HG03064 (cell line): ENCODE results near the gene FAM193B.
A peak's percentile ranks its signal among the peaks of the same experiment; 100 is the strongest.

Experiments
- ATAC-seq: cut with Tn5 transposase; IDR thresholded peaks from one replicate; pipeline ENCODE4 v1.9.1; 2021; ENCODE audit warnings: low read depth; ENCODE audit not compliant: unreplicated experiment

The FAM193B gene

DNA sequence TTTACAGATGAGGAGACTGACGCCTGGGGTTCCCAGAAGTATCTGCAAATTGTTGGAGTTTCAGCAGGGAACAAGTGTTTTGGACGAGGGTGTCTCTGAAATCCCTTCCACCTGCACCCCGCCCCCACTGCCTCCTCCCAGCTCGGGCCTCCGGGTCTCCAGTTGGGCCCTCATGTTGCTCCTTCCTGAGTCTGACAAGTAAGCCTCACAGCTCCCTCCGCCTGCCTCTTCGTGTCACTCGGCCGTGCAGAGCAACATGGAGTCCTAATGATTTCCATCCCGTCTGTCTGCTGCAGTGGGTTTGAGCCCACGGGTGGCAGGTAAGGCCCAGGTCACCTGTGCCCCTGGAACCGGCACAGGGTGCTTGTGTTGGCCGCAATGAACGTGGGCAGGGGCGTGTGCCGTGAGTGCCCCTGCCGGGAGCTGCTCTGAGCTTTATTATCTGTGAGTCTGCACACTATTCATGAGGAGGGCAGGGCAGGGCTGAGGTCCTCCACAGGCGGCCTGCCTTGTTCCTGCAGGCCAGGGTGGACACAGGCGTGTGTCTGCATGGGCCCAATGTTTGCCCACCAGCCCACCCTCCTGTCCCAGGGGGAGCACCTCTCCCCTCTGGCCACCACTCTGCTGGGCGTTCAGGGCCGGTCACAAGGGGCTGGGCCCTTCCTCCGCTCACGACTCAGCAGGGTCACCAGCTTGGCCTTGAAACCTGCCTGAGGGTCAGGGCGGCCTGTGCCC is 50.8 kb downstream of the FAM193B start:
- no peak for ATAC-seq

DNA sequence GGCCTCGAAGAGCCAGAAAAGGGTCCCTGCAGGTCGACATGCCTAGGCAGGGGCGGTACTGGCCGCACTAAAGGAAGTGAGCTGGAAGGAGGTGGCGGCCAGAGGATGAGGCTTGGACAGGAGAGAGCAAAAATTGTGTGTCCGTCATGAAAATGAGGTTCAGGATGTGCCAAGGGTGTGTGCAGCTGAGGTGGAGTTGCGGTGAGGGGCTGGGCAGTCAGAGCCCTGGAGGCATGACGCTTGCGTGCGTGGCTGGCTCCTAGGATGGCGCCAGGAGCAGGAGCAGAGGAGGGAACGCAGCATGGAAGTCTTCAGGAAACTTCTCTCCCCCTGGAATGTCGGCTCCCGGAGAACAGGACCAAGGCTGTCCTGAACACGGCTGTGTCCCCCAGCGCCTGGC is 51.5 kb downstream of the FAM193B start:
- no peak for ATAC-seq

DNA sequence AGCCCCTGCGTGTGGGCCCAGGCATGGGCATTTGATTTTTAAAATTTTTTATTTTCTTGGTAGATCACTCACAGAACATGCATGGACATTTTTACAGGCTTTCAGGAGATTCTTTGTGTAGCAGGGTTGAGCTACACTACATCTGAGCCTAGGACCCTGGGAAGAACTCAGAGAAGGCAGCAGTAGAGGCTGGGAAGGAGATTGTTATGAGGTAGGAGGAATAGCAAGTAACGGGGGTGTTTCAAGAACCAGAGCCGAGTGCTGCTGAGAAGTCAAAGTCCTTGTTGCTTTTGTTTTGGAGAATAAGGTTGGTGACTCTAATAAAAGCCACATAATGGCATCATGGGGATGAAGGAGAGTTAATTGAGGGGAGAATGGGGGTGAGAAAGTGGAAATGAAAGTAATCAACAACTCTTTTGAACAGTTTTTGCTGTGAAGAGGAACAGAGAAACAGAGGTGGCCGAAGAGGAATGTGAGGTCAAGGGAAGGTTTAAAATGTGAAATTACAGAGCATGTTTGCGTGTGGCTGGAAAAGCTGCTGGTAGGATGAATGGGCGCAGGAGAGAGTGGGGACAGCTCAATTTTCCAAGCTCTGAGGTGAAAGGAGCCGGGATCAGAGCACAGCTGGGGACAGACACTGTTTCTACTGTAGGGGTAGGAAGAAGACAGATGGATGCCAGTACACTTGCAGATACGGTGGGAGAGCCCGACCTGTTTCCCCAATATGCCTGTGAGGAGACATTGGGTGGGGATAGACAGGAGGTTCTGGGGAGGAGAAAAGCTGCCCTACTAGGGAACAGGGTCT is 52.3 kb downstream of the FAM193B start:
- ATAC-seq = no peak

DNA sequence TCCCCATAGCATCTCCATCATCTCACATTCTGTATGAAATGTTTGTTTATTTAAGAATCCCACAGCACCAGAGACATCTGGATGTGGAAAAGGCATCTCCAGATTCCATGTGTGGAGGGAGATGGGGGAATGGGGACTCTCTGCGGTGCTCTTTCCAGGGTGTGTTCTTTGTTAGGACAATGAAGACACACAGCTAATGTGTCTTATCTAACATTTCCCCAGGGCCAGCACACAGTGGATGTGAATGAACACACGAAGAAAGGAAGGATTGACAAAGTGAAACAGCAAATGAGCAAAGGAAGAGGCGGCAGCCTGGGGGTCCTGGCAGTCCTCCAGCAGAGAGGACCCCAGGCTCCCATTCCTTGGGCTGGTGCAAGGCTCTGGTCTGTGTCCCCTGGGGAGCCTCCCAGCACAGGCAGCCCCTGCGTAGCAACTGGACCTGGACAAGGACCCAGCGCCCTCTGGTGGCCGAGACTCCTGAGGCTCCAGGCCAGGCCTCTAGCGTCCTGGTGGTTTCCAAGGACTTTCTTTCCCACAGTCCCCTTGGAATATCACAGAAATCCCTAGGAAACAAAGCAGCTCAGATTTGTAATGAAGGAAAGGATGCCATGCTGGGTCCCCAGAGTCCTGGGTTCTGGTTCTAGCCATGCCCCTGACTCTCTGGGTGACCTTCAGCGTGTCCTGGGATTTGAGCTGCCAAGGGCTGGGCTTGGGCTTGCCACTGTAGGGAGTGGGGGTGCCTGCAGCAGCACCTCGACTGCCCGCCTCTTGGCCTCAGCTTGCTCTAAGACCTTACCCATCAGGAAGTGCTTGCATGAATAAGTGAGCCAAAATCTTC is 53.5 kb downstream of the FAM193B start:
- ATAC-seq = no peak

DNA sequence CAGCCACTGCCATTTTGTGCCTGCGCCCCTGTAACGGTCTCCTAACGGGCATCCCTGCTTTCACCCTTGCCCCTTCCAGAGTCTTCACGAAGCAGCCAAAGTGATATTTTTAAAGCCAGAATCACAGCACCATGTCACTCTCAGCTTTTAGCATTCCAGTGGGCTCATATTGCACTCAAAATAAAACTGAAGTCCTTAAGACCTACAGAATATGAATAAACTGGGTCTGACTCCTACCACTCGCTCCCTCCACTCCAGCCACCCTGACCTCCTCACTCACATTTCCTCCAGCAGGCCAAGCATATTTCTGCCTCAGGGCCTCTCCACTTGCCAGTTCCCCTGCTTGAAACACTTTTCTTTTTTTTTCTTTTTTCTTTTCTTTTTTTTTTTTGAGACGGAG is 54.5 kb downstream of the FAM193B start:
- no peak for ATAC-seq

DNA sequence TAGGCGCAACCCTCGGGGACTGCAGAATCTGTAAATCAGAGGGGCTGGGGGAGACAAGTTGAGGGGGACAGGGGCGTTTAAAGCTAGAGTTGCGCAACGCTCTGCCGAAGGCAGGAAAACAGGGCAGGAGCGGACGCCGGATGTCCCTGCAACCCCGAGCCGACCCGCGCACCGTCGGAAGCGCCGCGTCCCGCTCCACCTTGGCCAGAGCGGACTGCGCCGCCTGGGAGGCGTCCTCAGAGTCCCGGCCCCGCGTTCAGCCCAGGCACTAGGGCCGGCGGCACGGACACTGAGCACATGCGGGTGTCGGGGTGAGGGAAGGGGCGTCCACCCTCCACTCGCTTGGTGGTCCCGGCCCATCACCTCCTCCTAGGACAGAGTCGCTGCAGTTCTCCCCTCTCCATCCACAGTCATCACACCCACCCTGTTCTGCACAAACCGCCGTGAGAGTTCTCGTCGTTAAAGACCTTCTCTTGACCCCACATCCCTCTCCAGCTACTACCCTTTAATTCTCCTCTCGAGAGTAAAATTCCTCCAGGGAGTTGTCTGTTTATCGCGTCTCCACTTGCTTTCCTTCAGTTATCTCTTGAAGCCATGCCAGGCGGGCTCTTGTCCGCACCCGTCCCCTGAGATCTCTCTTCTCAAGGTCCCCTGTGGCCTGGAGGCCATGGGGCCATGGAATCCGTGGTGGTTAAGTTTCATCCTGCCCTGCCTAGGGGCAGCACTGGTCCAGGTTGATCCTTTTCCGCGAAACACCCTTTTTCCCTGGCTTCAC is 56.2 kb downstream of the FAM193B start:
- no peak for ATAC-seq

DNA sequence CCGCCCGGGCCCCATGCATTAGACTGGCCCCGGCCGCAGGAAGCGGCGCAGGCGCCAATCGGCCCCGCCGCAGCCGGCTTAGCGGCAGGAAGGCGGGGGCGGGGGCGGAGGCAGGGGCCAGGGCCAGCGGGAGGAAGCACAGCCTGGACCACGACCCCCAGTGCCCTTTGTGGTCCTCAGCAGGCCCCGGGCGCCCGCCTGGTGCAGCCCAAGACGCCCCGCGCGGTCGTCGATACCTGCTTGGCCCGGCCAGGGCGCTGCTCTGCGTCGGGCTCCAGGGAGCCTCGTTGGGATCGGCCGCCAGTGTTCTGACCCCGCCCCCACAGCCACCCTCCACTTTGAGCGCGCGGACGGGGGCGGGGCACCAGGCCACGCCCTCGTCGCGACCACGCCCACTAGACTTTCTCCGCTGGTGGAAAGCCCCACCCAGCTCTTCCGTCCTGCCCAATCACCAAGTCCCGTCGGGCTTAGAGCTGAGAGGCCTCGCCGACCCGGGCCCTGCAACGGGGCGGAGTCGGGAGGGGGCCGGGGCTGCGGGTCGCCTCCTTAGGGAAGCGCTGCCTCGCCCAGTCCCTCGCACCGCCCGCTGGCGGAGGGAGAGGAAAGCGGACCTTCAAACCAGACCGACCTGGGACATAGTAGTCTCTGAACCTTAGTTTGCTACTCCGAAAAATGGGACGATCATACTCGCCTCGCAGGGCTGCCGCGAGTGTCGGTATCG is 56.9 kb downstream of the FAM193B start, which contains the start of gene PDLIM7:
PDLIM7 (minus strand) TSS at position 313 of the 721 bp plus-strand sequence. CDS start 1,092 bp downstream, outside the sequence.
- peak; percentile 62 for ATAC-seq

DNA sequence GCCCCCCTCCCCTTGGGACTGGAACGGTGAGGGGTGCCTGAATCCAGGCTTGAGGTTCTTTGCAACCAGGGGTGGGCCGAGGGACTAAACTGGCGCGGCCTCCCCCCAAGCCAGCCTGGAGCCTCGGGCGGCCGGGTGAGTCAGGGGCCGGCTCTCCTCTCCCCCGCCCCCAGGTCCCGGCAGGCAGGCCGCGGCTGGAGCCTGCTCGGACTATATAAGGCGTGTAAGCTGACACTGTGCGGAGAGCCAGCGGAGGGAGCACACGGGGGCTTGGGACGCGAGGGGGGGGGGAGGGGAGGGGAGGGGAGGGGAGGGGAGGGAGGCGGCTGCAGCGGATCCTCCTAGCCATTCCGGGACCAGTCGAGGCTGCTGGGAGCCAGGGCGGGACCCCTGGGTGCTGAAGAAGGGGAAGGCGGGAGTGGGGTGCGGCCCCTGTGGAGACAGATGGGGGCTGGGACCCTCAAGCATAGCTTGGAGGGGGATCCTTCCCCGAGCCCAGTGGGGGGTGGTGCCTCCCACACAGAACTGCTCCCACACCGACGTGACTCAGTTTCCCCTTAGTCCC is 57.6 kb downstream of the FAM193B start:
- no peak for ATAC-seq

DNA sequence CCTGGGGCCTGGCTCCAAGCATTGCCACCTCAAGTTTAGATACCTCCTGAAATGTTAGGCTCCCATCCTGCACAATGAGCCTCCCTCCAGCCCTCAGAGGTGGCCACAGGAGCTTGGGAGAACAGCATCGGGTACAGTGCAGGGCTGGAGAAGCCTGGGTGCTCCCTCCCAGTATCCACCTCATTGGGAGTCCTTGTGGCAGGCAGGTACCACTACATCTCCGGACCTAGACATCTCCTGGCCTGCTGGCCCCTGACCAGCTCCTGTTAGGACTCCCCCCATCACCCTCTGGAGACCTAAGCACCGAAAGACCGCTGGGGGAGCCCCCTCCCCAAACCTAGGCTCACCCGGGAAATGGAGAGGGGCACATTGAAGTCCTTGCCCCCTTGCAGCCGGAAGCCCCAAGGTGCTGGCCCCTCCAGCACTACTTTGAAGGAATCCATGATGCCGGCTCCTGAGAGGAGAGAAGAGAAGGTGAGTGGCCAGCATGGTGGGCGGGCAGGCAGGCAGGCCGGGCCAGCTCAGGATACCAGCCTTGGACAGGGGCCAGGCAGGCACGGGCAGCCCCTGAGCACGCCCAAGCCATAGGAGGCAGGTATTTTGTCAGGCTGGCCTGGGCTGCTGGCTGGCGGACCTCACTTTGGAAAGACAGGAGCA is 58.2 kb downstream of the FAM193B start:
- no peak for ATAC-seq

DNA sequence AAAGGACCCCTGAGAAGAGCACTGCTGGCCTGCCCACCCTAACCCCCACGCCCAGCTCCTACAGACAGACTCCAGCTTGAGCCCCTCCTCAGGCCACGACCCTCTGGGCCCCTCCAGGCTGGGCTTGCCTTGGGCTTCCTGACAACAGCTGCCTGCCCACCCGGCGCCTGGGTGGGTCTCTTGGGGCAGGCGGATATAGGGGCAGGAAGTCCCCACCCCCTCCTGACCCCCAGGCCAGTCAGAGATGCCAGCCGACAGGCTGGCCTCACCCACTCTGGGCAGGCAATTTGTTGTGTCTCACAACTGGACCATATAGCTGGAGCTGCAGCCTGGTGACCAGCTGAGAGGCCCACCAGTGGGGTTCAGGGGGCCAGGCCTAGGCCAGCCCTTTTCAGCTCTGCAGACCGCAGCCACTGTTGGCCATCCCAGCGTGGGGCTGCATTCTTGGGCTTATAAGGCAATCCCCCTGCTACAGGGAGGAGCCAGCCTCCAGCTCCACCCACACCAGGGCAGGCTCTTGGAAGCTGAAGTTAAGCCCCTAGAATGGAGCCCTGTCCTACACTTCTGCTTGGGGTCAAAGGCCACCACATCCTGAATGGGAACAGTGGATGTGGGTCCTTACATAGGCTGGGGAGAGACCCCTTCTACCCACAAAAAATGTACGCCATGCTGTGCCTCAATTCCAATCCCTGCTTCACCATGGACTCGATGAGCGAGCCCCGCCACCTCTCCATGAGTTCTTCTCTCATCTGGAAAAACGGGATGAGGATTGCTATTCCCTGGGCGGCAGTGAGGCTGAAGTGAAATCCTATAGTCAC is 58.9 kb downstream of the FAM193B start:
- no peak for ATAC-seq

DNA sequence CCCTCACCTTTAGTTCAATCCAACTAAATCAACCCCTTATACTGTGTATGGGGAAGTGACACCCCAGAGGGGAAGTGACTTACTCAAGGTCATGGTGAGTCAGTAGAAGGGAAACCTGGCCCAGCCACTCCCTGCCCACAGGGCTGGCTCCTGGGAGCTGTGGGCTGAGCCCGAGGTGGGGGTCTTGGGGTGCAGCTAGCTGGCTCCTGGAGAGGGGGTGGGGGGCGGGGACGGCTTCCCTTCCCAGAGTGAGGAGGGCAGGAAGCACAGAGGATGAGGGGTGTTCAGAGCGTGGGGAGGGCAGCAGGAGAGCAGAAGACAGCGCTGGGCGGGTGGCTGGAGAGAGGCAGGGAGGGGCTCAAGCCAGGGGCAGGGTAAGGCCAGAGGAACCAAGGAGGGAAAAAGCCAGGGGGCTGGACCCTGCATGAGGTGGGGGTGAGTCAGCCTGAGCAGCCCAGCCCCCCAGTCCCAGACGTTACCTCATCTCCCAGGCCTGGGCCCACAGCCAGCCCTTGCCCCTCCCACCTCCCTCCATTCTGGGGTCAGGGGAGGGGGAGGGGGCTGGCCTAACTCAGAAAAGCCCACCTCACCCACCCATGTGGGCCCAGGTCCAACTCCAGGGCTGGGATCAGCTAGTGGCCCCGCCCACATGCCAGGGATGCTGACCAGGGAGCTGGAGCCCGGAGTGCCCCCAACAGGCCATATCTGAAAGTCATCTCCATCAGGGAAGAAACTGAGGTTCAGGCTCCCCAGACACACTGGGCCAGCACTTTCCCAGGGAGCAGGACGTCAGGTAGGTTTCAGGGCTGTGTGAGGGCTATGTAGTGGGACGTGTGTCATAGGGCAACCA is 59.8 kb downstream of the FAM193B start:
- ATAC-seq = no peak

DNA sequence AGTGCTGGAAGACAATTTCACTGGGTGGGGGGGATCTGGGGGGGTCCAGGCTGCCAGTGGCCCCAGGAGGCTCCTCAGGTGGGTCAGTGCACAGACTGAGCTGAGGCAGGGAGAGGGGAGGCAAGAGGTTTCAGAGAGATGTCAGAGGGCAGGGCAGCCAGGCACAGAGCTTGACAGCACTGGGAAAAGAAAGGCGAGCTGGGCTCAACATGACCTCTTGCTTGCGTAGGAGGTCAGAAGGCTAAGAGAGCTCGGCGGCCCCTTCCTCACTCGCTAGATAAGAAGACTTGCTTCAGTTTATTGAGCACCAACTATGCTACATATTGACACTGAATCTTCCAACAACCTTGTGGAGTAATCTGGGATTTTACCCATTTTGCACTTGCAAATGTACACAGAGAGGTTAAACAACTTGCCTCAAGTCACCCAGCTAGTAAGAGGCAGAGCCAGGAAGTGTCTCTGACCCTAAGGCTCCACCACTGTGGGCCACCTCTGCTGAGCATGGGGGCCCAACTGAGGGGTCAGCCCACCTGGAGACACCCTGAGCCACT is 60.5 kb downstream of the FAM193B start:
- no peak for ATAC-seq

DNA sequence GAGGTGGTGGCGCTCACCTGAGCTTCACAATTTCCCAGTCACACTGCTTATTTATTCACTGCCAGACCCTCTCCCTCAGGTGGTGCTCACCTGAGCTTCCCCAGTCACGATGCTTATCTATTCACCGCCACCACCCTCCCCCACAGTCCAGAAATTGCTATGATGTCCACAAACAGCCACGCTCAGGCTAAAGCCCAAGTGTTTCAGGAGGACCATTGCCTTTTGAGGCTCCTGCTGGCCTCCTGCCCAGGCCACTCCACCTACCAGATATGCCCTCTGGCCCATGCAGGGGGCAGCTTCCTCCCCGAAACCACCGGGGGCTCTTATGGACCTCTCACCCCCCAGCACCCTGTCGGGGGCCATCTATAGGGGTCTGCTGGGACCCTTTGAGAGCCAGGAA is 61.5 kb downstream of the FAM193B start:
- ATAC-seq = no peak

DNA sequence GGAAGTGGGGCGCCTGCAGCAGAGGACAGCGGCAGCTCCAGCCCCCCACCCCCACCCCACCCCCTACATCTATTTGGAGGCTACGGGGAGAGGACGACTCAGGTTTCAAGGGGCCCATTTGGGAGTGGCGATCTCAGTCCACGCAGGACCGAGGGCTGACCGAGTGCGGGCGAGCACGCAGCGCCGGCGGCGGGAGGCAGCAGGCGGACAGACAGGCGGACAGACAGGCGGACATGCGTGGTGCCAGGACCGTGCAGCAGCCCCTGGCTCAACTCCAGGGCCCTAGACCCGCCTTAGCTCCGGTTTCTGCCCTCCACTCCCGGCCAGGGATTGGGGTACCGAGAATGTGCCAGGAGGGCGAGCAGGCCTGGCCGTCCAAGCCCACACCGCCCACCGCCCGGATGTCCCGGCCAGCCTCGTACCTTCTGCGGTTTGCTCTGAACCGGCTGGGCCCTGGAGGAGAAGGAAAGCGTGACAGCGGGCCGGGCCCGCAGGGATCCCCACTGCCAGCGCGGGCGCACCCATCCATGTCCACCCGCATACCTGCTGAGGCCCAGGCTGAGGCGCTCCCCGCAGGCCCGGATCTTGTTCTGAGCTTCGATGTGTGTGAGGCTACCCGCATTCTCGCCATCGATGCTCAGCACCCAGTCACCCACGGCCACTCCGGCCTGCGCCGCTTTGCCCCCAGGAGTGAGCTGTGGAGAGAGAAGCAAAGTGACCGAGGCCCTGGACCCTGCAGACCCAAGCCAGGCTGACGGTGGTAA is 62.2 kb downstream of the FAM193B start:
- ATAC-seq = no peak

DNA sequence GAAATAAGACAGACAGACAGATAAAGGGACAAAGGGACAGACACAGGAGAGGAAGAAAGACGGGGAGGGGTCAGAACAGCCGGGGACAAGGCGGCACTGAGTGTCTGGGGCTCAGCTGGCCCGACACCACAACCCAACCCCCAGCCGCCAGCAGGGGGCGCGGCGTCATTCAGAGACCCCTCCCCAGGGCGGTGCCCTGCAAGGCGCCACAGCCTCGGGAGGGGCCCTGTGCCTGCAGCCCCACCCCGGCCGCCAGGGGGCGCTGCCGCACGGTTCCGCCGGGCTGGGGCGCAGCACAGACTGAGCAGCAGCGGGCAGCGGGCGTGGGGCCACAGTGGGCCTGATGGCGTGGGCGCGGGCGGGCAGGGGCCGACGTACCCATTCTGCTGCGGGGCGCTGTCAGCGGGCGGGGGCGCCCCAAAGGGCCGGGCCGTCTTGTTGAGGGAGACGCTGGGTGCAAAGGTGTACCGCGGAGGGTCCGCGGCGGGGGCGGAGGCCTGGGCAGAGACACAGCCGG is 62.9 kb downstream of the FAM193B start:
- ATAC-seq = no peak

DNA sequence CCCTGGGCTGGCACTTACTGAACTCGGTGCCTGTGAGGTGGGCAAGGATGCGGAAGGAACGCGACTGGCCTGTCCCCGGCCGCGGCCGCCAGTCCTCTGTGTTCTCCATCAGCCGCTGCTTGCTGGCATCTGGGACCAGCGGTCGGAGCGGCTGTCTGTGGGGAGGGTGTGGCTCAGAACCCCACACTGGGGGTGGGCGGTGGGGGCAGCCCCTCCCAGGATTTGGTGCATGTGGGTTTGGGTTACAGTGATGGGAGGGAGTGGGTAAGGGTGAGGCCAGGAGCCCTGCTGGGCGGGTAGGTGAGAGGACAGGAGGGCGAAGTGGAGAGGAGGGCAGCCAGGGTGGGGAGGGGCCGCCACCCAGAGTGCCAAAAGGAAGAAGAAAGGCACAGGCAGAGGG is 63.4 kb downstream of the FAM193B start:
- no peak for ATAC-seq
